Heart left ventricle (tissue), 16 donors: Measurements from ENCODE around the gene TRIM31. TPM values are rescaled to one million over a fixed set of nuclear protein-coding genes. Genes with fewer than 3 reads are reported as not detected.

ENCODE experiments used
- ATAC-seq, 4 donors: fragments of 200-7000 bp; cut with Tn5 transposase; one replicate each; pipeline ENCODE4 v1.9.1; 2020 to 2022; ENCODE audit warnings: moderate library complexity in 4 of 4, mild to moderate bottlenecking in 3 of 4, moderate number of reproducible peaks in 1 of 4
- DNase-seq, 5 donors: peaks; one replicate each; pipeline ENCODE4 v3.0.0-alpha.2; 2020
- H3K27ac ChIP-seq, 12 donors: fragments of 200-600 bp; sonication (generic) in 4 of 12; one replicate each; pipeline versions ENCODE4 v1.5.0 to v1.8.0; 2016 to 2022; ENCODE audit warnings: mild to moderate bottlenecking in 2 of 12
- H3K27me3 ChIP-seq, 9 donors: fragments of 200-600 bp; sonication (generic) in 2 of 9; one replicate each; pipeline versions ENCODE4 v1.5.1 to v1.8.0; 2016 to 2022; ENCODE audit warnings: mild to moderate bottlenecking in 3 of 9
- H3K36me3 ChIP-seq, 9 donors: fragments of 200-600 bp; sonication (generic) in 2 of 9; one replicate each; pipeline versions ENCODE4 v1.5.0 to v1.8.0; 2018 to 2022; ENCODE audit warnings: mild to moderate bottlenecking in 2 of 9
- H3K4me1 ChIP-seq, 12 donors: fragments of 200-600 bp; sonication (generic) in 4 of 12; one replicate each; pipeline versions ENCODE4 v1.5.0 to v1.8.0; 2016 to 2022; ENCODE audit warnings: mild to moderate bottlenecking in 3 of 12
- H3K4me3 ChIP-seq, 12 donors: fragments of 200-600 bp; sonication (generic) in 4 of 12; one replicate each; pipeline versions ENCODE4 v1.5.0 to v1.8.0; 2017 to 2022; ENCODE audit warnings: mild to moderate bottlenecking in 9 of 12, moderate library complexity in 4 of 12
- H3K9me3 ChIP-seq, 12 donors: fragments of 200-600 bp; sonication (generic) in 4 of 12; one replicate each; pipeline versions ENCODE4 v1.5.0 to v1.8.0; 2016 to 2022; ENCODE audit warnings: mild to moderate bottlenecking in 1 of 12
- POLR2A ChIP-seq, 2 donors: fragments of 450-650 bp; IDR thresholded peaks; one replicate each; pipeline ENCODE4 v1.6.1; 2017; ENCODE audit warnings: antibody characterized with exemption in 2 of 2, mild to moderate bottlenecking in 2 of 2, moderate library complexity in 2 of 2
- WGBS, 4 donors: extraction: QIAGEN DNeasy Blood & Tissue Kit in 2 of 4; methylation state at CpG; one replicate each; pipeline versions ENCODE4 v1.1.5 to v1.1.7; 2013 to 2018; 5-methylcytosine and 5-hydroxymethylcytosine counted together
- intact Hi-C, 10 donors: fragments of 100-400 bp; cut with DNase I; formaldehyde crosslinking; loops; one replicate each; pipeline versions ENCODE4 v1.11.1 to v1.14.2; 2022
- polyA plus RNA-seq, 2 donors: library from polyadenylated mRNA; stranded (reverse); fragments of 200-250 nt; gene quantifications; one replicate each; pipeline ENCODE4 v1.2.3, GENCODE V29; 2013
- total RNA-seq, 9 donors: library from RNA; depleted of rRNA in 2 of 9; stranded (reverse); fragments of >200 nt in 2 of 9; fragmentation: NEBNext Ultra II Directional in 3 of 9; extraction: Animal tissue kit (Norgen Biotek cat#: 25700) in 3 of 9; gene quantifications; one replicate each; pipeline versions ENCODE4 v1.1.0 to v1.2.4, GENCODE V29; 2016 to 2023
- TF ChIP-seq, protein P1 (sequence below), 12 donors: fragments of 200-600 bp; sonication (generic) in 4 of 12; IDR thresholded peaks; one replicate each; pipeline versions ENCODE4 v1.5.0 to v1.8.0; 2018 to 2022; ENCODE audit warnings: antibody characterized with exemption in 12 of 12, mild to moderate bottlenecking in 5 of 12
- donor health status: ischemic (EF 13 %, LVEDD 7.1; RV severe dilation, severe dysfunction).
- donor health status: healthy with polysubstance abuse.
- donor health status: DM: no; HTN: yes; CAD: no.
- donor health status: DM: no; HTN: no; CAD: no.
- donor health status: ischemic (EF 25% LVEDD 6.9; RV normal size, moderate dysfunction).
- donor health status: ischemic (EF 25% LVEDD 5.7; RV mildly dilated, moderate dysfunction).
- donor health status: healthy.
- donor health status: DM: yes; HTN: yes; CAD: no.
- donor health status: ischemic (EF 35%, LVEDD 5.7; RV mildly dilated, moderate dysfunction).
- donor health status: nonischemic (EF 11% LVEDD 7.7; RV severe dilation, severe dysfunction).
- donor health status: DM: yes; HTN: yes; CAD: no.
- donor health status: PGD.
- donor health status: ischemic (EF 29% LVEDD 5.4; RV normal size, mild dysfunction).
- donor health status: nonischemic (EF 23%, LVEDD 6.1; RV moderate dilation, normal function).

The TRIM31 gene
- total and polyA plus RNA-seq, 11 donors: not detected

- 0 to 1% (median 0%) methylated on average over 34 to 48 of the region's 48 CpGs for WGBS, 4 donors
- Histone ChIP-seq H3K36me3 (peaks cover 0 to 38% (median 21%) of the 10 kb centered on the region in 9 donors), H3K27me3 (no peaks in the 10 kb centered on the region), H3K27ac (peak within 1 kb of the TSS; percentile 57 to 93 (median 88)), H3K9me3 (no peaks in the 10 kb centered on the region), H3K4me1 (peaks cover 3 to 42% (median 27%) of the 10 kb centered on the region in 12 donors), H3K4me3 (peak within 1 kb of the TSS; percentile 61 to 93 (median 73))
- DNase-seq (peak; percentile 93 to 96 (median 94)), ATAC-seq (peak; percentile 97 to 99 (median 98))
- intact Hi-C loops: loop anchor here in 3 of 10 donors (5.0 to 10.0 kb wide), 3 partner anchors 41 to 264 kb away; partner anchors contain the start of gene TRIM39 (in 1 of the 3)
- TF ChIP-seq, protein P1, sequence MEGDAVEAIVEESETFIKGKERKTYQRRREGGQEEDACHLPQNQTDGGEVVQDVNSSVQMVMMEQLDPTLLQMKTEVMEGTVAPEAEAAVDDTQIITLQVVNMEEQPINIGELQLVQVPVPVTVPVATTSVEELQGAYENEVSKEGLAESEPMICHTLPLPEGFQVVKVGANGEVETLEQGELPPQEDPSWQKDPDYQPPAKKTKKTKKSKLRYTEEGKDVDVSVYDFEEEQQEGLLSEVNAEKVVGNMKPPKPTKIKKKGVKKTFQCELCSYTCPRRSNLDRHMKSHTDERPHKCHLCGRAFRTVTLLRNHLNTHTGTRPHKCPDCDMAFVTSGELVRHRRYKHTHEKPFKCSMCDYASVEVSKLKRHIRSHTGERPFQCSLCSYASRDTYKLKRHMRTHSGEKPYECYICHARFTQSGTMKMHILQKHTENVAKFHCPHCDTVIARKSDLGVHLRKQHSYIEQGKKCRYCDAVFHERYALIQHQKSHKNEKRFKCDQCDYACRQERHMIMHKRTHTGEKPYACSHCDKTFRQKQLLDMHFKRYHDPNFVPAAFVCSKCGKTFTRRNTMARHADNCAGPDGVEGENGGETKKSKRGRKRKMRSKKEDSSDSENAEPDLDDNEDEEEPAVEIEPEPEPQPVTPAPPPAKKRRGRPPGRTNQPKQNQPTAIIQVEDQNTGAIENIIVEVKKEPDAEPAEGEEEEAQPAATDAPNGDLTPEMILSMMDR (IDR thresholded peaks at IDR 0.05): peak in 3 of 12 donors; percentile 8 to 13 (median 13)
- peak; percentile 33 to 80 for TF ChIP-seq POLR2A (IDR thresholded peaks at IDR 0.05)
These were observed 51.6 kb downstream of the TRIM31 start, which contains the start of gene POLR1H for GRCh38 chr6:30061092-30061857. Gene POLR1H, plus strand, starts transcription at chr6:30061265. Its CDS starts 260 bp downstream, at chr6:30061525.

DNA sequence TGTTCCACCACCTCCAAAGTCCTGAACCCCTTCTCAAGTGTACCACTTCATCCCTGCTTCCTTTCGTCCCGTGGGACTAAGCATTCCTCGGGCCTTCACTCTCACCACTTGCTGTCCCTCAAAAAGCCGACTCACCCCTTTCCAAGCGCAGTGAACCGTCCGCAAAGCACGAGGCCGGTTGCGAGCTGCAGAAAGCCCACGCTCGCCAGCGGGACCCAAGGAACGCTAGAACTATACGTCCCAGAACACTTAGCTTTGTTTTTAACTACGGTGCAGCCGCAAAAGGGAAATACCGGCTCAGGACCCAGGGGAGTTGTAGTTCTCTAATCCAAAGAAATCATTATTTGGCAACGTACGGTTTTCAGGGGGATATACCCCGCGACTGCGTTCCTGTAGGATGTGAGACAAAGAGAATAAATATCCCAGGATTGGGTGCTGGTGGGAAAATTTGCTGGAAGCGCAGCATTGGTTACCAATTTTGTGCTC, 52.2 kb downstream of the TRIM31 start:
- Histone ChIP-seq H3K27me3 (no peaks in the 10 kb centered on the region), H3K9me3 (no peaks in the 10 kb centered on the region), H3K4me1 (peaks cover 3 to 35% (median 21%) of the 10 kb centered on the region in 12 donors), H3K36me3 (peaks cover 0 to 43% (median 21%) of the 10 kb centered on the region in 9 donors), H3K4me3 (peak overlapping the region; percentile 61 to 93 (median 73)), H3K27ac (peak overlapping the region; percentile 57 to 93 (median 88))
- WGBS, 4 donors: 0 to 1% (median 0%) methylated on average over 24 of the region's 24 CpGs
- ATAC-seq (peak; percentile 8 to 30 (median 20)), DNase-seq (peak in 2 of 5 donors; percentile 26 to 36)
- intact Hi-C loops: loop anchor here in 3 of 10 donors (5.0 to 10.0 kb wide), 3 partner anchors 42 to 264 kb away; partner anchors contain the start of gene TRIM39 (in 1 of the 3)
- TF ChIP-seq POLR2A (IDR thresholded peaks at IDR 0.05): no peak
- TF ChIP-seq, protein P1 (IDR thresholded peaks at IDR 0.05): no peak

DNA sequence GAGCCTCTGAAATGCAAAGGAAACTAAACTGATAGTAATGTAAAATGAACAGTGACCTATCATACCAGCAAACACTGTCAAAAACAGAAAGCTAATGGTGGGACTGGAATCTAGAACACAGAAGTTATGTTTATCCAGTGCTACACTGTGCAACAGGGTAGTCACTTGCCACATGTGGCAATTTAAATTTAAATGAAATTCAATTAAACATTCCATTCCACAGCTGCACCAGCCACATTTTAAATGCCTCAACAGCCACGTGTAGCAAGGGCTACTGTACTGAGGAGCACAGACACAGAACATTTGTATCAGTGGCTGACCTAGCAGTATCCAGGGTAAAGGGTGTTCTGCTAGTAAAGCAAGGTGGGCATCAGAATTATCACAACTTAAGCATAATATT, 57.4 kb downstream of the TRIM31 start:
- Histone ChIP-seq H3K9me3 (no peaks in the 10 kb centered on the region), H3K27ac (no peak overlapping the region), H3K4me3 (no peak overlapping the region), H3K4me1 (peaks cover 3 to 12% (median 10%) of the 10 kb centered on the region in 12 donors), H3K36me3 (peaks cover 0 to 57% (median 24%) of the 10 kb centered on the region in 9 donors), H3K27me3 (no peaks in the 10 kb centered on the region)
- intact Hi-C loops: no loop called here
- DNase-seq: no peak
- ATAC-seq: no peak
- no peak for TF ChIP-seq POLR2A (IDR thresholded peaks at IDR 0.05)
- TF ChIP-seq, protein P1 (IDR thresholded peaks at IDR 0.05): no peak
- 63 to 87% (median 71%) methylated on average over 1 of the region's 1 CpG for WGBS, 4 donors

- Histone ChIP-seq H3K4me3 (no peak overlapping the region), H3K4me1 (no peaks in the 10 kb centered on the region), H3K9me3 (no peaks in the 10 kb centered on the region), H3K27me3 (no peaks in the 10 kb centered on the region), H3K36me3 (peaks cover 0 to 57% (median 24%) of the 10 kb centered on the region in 9 donors), H3K27ac (no peak overlapping the region)
- intact Hi-C loops: no loop called here
- WGBS, 4 donors: 79 to 84% (median 80%) methylated on average over 3 of the region's 3 CpGs
- TF ChIP-seq, protein P1 (IDR thresholded peaks at IDR 0.05): no peak
- TF ChIP-seq POLR2A (IDR thresholded peaks at IDR 0.05): no peak
- no peak for ATAC-seq
- no peak for DNase-seq
These were observed 59.2 kb downstream of the TRIM31 start for GRCh38 chr6:30053682-30054081.
